GM18499 (cell line): ENCODE data around the gene CCDC112.
A peak's percentile ranks its signal among the peaks of the same experiment; 100 is the strongest.

Experiments
- ATAC-seq: cut with Tn5 transposase; IDR thresholded peaks from one replicate; pipeline ENCODE4 v1.9.1; 2021; ENCODE audit warnings: moderate number of reproducible peaks; ENCODE audit not compliant: insufficient read depth, unreplicated experiment

CCDC112 gene

GRCh38 chr5:115320006-115320405 is 23.6 kb upstream of the CCDC112 start:
- ATAC-seq = no peak

DNA sequence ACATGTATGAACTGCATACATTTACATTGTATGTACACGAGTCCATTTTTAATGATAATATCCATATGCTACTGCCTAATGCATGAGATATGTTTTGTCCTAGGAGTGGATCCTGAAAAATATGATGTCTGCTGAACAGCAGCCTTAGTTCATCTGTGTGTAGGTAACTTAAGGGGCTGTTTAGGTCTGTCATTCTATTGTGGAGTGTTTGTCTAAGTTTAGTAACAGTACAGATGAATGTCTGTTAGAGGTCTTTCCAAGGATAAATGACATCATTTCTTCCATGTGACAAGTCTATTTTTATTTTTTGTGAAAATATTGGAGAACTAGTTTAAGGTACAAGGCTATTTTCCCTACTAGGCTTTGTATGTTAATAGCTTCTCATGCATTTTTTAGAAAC is 22.6 kb upstream of the CCDC112 start:
- no peak for ATAC-seq

- no peak for ATAC-seq
These were observed 21.3 kb upstream of the CCDC112 start for GRCh38 chr5:115317736-115318135.

GRCh38 chr5:115317320-115317719 is 20.9 kb upstream of the CCDC112 start:
- ATAC-seq = no peak

GRCh38 chr5:115313632-115314031 is 17.2 kb upstream of the CCDC112 start:
- ATAC-seq = no peak

- no peak for ATAC-seq
These were observed 16.6 kb upstream of the CCDC112 start for GRCh38 chr5:115313052-115313451.

DNA sequence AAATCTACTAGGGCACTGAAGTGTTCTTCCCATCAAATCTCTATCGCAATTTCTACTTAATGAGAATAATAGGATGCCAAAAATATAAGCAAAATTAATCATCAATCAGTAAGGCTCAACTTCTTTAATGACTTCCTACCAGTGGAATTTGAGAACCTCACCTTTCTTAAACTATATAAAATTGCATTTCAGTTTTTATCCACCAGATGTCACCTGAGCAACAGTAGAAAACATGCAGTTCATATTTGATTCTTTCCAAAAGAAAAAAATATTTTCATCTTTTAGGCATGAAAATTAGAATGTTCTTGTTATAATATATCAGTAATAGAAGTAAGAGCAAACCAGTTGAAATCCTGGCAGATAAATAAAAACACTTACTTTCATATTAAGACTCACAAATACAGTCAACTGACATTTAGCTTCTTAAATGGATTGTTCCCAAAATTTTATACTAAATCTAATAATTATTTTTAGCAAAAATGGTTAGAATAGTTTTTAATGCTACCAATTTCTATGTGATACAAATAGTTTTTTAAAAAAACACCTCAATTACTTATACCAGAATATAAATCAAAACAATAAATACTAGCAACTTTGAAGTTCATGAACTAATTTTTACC is 13.4 kb upstream of the CCDC112 start:
- no peak for ATAC-seq

DNA sequence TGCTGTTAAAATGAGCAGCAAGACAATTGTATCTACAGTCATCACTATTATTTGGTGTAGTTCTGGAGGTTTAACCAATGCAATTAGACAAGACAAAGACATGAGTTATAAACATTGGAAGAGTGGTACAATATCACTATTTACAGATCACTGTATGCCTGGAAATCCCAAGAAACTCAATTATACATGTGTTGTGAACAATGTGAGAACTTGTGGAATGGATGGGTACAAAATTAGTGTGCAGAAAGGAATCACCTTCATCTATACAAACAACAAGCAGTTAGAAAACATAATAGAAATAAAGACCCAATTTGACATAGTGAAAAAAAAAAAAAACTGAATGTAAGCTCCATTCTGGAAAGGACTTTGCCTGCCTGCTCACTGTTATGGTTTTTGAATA is 12.4 kb upstream of the CCDC112 start:
- no peak for ATAC-seq

GRCh38 chr5:115306011-115306536 is 9.6 kb upstream of the CCDC112 start:
- no peak for ATAC-seq

DNA sequence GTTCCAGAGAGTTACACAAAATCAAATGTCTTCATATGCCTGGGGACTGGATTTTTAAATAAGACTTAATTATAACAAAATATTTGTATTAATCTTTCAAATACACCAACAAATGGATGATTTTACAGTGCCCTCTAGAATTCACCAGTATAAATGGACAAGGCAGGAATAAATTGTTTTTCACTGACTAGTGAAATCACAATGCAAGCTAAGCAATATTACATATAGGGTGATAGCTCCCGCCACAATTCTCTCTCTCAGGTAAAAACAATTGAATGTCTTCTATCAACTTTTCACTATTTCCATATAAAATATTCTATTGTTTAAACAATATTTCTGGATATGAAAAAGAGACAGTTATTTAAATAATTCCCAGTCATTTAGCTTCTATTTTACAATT is 8.0 kb upstream of the CCDC112 start:
- ATAC-seq = no peak

DNA sequence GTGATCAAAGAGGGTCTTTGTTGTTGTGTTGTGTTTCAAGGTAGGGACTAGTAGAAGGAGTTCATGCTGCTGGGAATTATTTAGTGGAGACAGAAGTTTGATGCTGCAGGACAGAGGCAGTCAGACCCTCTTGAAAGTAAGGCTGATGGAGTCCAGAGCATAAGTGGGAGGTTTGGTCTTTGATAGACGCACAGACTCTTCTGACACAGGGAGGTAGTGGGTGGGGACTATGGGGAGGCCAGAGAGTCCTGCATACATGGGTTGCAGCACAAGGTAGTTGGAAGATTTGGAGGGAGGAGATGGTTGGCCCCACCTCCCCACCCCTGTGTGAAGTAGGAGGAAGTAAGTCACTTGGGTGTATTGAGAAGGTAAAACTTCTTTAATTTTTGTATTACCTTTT is 2.4 kb upstream of the CCDC112 start:
- no peak for ATAC-seq

DNA sequence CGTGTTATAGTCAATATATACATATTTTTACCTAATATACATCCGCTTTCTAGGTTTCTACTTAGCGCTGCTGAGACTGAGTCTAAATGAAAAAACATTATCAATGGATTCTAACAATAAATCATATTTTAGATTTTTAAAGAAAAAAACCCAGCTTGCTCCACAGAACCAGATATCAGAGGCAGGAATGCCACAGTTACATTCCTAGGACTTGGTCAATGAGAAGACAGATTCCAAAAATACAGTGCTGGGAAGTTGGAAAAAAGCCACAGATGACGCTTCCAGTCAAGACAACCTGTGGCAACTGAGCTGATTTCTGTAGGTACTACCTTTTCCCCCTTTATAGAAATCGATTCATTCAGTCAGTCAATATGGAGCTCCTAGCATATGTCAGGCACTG is 577 bp upstream of the CCDC112 start:
- no peak for ATAC-seq

DNA sequence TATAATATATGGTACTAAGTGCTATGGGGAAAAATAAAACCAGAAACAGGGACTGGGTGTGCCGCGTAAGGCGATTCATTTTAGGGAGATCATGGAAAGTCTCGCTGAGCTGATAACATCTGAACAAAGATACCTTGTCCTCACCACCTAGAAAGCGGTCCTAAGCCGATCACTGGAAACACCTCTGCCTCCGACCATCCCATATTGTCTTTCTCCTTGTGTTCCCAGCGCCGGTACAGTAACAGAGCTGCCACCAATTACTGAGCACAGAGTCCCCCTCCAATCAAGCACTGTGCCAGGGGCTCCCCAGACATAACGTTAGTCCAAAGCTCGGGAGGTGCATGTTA is 704 bp downstream of the CCDC112 start:
- ATAC-seq = peak; percentile 8

DNA sequence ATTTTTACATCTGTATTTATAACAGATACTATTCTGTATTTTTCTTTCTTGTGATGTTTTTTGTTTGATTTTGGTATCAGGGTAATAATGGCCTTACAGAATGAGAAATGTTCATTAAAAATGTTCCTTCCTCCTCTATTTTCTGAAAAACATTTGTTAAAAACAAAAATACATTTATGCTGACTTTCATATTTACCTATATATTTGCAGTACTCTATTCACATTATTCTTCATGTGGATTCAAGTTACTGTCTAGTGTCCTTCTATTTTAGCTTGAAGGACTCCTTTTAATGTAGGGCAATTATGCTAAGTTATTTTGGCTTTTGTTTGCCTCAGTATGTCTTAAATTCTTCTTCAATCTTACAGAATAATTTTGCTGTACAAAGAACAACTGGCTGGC is 5.1 kb downstream of the CCDC112 start:
- no peak for ATAC-seq

DNA sequence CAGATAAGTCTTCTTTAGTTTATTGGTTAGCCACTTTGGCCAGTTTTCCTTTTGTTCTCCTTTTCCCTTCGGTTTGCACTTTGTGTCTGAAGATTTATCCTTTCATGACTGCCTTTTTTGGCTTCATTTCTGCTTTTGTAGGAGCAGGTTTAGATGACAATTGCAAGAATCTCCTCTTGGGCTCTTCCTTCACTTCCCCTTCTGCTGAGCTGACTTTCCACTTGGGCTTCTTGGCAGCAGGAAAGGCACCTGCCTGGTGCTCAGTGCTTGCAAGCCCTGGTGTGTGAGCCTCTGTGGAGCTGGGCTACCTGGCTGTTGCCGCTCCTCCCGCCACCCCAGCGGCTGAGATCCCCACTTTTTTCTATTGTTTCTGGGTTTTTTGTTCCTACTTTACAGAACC is 7.3 kb downstream of the CCDC112 start:
- ATAC-seq = no peak

DNA sequence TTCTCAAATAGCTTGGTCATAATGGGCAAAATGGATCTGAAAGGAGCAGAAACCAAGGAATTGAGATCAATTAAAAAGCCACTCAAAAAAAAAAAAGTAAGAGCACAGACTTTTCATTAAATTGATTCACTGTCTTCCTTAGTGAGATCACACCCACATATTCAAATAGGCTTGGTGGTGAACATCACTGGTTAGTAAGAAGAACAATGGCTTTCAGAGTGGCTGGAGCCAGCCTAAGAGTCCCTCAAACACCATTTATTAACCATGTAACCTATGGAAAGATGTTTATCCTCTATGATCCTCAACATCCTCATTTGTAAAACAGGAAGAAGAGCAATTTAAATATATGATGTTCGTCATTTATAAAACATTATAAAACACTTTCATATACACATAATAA is 12.4 kb downstream of the CCDC112 start:
- no peak for ATAC-seq

DNA sequence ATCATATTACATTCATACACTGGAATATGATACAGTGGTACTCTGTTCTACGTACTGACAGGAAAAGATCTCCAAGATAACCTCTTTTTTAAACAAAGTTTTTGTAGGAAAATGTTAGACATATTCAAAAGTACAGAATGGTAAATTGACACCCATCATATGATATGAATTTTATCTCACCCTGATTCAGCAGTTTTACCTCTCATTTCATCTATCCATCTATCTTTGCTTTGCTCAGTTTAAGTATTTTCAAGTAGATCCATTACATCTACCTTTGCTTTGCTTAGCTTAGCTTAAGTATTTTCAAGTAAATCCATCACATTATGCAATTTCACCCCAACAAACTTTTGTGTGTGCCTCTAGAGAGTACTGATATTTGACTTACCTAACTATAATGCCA is 14.3 kb downstream of the CCDC112 start:
- no peak for ATAC-seq

DNA sequence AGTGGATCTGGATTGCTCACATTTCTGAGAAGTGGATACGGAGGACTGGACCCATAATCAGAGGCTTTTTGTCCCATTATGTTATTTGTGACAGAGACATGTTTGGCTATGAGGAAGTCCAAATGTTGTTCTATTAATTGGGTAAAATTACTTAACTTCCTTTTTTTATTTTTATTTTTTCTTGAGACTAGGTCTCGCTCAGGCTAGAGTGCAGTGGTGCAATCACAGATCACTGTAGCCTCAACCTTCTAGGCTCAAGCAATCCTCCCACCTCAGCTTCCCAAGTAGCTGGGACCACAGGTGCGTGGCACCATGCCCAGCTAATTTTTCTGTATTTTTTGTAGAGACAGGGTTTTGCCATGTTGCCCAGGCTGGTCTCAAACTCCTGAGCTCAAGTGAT is 21.9 kb downstream of the CCDC112 start:
- no peak for ATAC-seq

- no peak for ATAC-seq
These were observed 24.0 kb downstream of the CCDC112 start for GRCh38 chr5:115272297-115272958.

DNA sequence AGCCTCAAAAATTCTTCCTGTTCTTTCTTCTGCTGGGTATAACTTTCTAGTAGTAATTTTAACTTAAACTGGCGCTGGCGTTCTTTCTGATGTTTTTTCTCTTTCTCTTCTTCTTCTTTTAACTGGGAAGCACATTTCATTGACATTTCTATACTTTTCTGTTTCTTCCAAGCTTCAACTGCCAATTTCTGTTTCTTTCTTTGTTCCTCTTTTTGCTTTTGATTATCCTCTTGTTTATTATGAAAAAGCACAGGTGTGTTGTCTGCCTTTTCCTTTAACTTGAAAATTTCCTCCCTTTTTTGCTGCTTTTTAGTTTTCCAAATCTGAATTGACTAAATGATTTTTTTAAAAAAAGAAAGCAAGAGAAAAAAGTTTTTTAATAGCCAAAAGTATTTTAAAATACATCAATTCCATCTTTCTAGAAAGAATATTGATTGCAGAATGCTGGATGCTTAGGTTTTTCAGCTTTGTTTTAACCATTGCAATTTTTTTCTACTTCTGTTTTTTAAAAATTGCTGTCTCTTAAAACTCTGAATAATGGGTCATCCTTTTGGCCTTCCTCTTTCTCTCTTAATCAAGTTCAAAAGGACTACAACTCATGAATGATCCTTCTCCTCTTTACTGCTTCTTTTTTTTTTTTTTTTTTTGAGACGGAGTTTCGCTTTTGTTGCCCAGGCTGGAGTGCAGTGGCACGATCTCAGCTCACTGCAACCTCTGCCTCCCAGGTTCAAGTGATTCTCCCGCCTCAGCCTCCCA is 25.0 kb downstream of the CCDC112 start:
- no peak for ATAC-seq

GRCh38 chr5:115267617-115268016 is 28.8 kb downstream of the CCDC112 start:
- ATAC-seq = no peak

GRCh38 chr5:115265220-115265619 is 31.2 kb downstream of the CCDC112 start:
- ATAC-seq = no peak
